HG03196 (cell line): Measurements from ENCODE around the gene TDRD10.
"Not testable (repeated sequence)": the region's sequence is repeated elsewhere in the genome, so short reads cannot be mapped to it uniquely, and the experiment has no call there.

Experiments
- ATAC-seq: cut with Tn5 transposase; IDR thresholded peaks from one replicate; pipeline ENCODE4 v1.9.1; 2021; ENCODE audit not compliant: unreplicated experiment

Gene TDRD10

GRCh38 chr1:154514066-154514553 is 12.1 kb downstream of the TDRD10 start:
- no peak for ATAC-seq

DNA sequence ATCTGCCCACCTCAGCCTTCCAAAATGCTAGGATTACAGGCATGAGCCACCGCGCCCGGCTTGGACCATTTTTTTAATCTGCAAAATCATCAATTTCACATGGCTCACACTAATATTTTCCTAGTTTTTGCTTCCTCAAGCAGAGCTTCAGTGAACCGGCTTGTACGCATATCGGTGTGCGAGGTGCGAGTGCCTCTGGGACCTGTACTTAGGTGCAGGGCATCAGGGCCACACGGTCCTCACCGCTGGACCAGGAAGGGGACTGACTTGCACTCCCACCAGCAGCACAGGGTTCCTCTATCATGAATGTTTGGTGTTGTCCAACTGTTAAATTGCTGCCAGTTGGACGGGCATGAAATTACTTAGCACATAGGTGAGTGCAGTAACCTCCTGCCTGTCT is 15.6 kb downstream of the TDRD10 start:
- ATAC-seq: no peak

- ATAC-seq: no peak
Measured at GRCh38 chr1:154519591-154519991, 17.6 kb downstream of the TDRD10 start.

GRCh38 chr1:154520333-154520732 is 18.3 kb downstream of the TDRD10 start:
- no peak for ATAC-seq

DNA sequence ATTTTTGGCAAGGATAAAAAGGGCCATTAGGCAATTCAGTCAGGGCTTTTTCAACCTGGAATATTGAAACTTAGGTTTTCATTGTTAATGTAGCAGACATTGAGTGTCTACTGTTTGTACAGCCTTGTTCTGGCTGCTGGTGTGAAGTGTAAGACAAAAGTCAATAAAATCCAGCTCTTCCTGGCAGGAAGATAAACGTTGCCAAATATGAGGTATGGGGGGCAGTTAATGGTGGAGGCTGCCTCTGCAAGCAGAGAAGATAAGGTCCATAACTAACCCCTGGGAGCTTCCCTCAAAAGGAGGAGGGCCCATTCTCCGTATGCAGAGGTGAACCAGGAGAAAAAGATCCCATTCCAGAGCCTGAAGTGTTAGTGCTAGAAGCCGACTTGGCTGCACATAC is 19.7 kb downstream of the TDRD10 start:
- ATAC-seq: no peak

GRCh38 chr1:154524881-154525280 is 22.9 kb downstream of the TDRD10 start:
- no peak for ATAC-seq

DNA sequence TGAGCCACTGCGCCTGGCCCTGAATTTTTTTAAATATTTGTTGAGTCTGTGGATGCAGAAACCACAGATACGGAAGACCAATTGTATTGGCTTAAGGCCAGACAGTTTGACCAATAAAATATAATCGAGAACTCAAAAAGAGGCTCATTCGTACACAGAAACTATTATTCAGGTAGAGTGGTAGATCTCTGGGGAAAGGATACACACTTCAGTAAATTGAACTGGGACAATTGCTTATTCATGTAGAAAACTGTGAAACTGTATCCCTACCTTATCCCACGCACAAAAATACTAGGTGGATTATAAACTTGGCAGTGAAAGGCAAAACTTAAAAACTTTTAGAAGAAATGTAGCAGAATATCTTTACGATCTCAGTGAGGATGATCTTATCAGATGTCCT is 25.2 kb downstream of the TDRD10 start:
- ATAC-seq: no peak

DNA sequence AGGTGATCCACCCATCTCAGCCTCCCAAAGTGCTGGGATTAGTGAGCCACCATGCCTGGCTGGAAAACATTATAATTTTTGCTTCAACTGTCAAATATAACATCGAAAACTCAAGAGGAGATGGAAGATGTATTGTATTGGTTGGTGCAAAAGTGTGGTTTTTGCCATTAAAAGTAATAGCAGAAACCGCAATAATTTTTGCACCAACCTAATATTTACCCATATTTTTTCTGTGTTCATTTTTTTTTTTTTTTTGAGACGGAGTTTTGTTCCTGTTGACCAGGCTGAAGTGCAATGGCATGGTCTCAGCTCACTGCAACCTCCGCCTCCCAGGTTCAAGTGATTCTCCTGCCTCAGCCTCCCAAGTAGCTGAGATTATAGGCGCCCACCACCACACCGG is 27.3 kb downstream of the TDRD10 start:
- no peak for ATAC-seq

GRCh38 chr1:154531950-154532349 is 29.9 kb downstream of the TDRD10 start:
- not testable (repeated sequence) for ATAC-seq

GRCh38 chr1:154533952-154534844 is 32.2 kb downstream of the TDRD10 start:
- no peak for ATAC-seq

GRCh38 chr1:154536570-154536969 is 34.6 kb downstream of the TDRD10 start:
- no peak for ATAC-seq

- no peak for ATAC-seq
Measured at GRCh38 chr1:154539486-154540483, 37.8 kb downstream of the TDRD10 start.

DNA sequence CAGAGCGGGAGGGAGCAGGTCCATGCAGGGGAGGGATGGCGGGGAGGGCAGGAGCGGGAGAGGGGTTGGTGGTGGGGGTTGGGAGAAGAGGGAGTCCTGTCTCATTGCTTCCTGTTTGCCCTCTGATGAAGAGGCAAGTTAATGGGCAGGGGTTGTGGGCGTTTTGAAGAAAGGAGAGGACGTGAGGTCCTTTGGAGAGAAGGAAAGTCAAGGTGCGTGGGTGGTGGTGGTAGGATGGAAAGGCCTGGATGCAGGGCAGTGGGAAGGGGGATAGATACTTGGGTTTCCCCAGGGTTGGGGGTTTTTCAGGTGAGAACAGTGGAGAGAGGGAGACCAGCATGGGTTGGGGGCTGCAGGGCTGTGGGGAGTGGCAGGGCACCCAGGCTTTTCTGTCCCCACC is 39.2 kb downstream of the TDRD10 start:
- ATAC-seq: no peak

- ATAC-seq: no peak
Measured at GRCh38 chr1:154546264-154547063, 44.4 kb downstream of the TDRD10 start.

- no peak for ATAC-seq
Measured at GRCh38 chr1:154547105-154547732, 45.2 kb downstream of the TDRD10 start.

GRCh38 chr1:154548028-154548427 is 46.0 kb downstream of the TDRD10 start:
- ATAC-seq: no peak

- ATAC-seq: no peak
Measured at GRCh38 chr1:154549202-154549770, 47.3 kb downstream of the TDRD10 start.

GRCh38 chr1:154550070-154550469 is 48.1 kb downstream of the TDRD10 start:
- ATAC-seq: no peak

- no peak for ATAC-seq
Measured at GRCh38 chr1:154550657-154551056, 48.6 kb downstream of the TDRD10 start.

- ATAC-seq: no peak
Measured at GRCh38 chr1:154551474-154551873, 49.5 kb downstream of the TDRD10 start.
